Central memory CD8-positive, alpha-beta T cell (primary cell): ENCODE data around the gene SYVN1.

Source experiments
- ATAC-seq: fragments of 150-1000 bp; cut with Tn5 transposase; replicated peaks from 2 replicates; pipeline ENCODE4 v1.10.0; 2022; ENCODE audit warnings: mild to moderate bottlenecking, moderate FRiP score, moderate number of reproducible peaks; ENCODE audit not compliant: poor library complexity, severe bottlenecking; ENCODE audit errors: extremely low read depth
- DNase-seq, 2 donors: peaks; one replicate each; pipeline ENCODE4 v3.0.0; 2021; ENCODE audit warnings: low spot score in 2 of 2
- H3K27ac Mint-ChIP-seq: one replicate; pipeline ENCODE4 v1.8.0; 2022; ENCODE audit warnings: low read depth, mild to moderate bottlenecking, moderate library complexity, mixed read lengths
- H3K27me3 Mint-ChIP-seq: one replicate; pipeline ENCODE4 v1.8.0; 2022; ENCODE audit warnings: mixed read lengths
- H3K36me3 Mint-ChIP-seq: one replicate; pipeline ENCODE4 v1.8.0; 2022; ENCODE audit warnings: mild to moderate bottlenecking, moderate library complexity, mixed read lengths; ENCODE audit not compliant: insufficient read depth
- H3K4me1 Mint-ChIP-seq: one replicate; pipeline ENCODE4 v1.8.0; 2022; ENCODE audit warnings: mixed read lengths
- H3K4me3 Mint-ChIP-seq: one replicate; pipeline ENCODE4 v1.8.0; 2022; ENCODE audit warnings: mild to moderate bottlenecking, moderate library complexity, mixed read lengths
- H3K9me3 Mint-ChIP-seq: one replicate; pipeline ENCODE4 v1.8.0; 2022; ENCODE audit warnings: mixed read lengths

Gene SYVN1

GRCh38 chr11:65095974-65096806 lies 38.1 kb downstream of the SYVN1 start, which contains the start of gene VPS51:
Gene VPS51, plus strand, starts transcription at chr11:65096214. Its CDS starts 37 bp downstream, at chr11:65096251.
- ATAC-seq = peak; percentile 90

GRCh38 chr11:65095427-65095826 lies 38.9 kb downstream of the SYVN1 start:
- Mint-ChIP-seq H3K27me3 (no peaks in the 10 kb centered on the region), H3K4me1 (peaks cover 11% of the 10 kb centered on the region), H3K36me3 (peaks cover 2% of the 10 kb centered on the region), H3K4me3 (peak overlapping the region; percentile 81), H3K9me3 (no peaks in the 10 kb centered on the region), H3K27ac (peak overlapping the region; percentile 86)
- DNase-seq (no peak), ATAC-seq (no peak)

More at GRCh38 chr11:65095974-65096806, 38.1 kb downstream of the SYVN1 start, which contains the start of gene VPS51:
- H3K27ac Mint-ChIP-seq = peak within 1 kb of the TSS; percentile 86
- H3K27me3 Mint-ChIP-seq = no peaks in the 10 kb centered on the region
- H3K9me3 Mint-ChIP-seq = no peaks in the 10 kb centered on the region
- peaks cover 2% of the 10 kb centered on the region for H3K36me3 Mint-ChIP-seq
- peak within 1 kb of the TSS; percentile 81 for H3K4me3 Mint-ChIP-seq
- peaks cover 11% of the 10 kb centered on the region for H3K4me1 Mint-ChIP-seq
- peak; percentile 78 to 81 for DNase-seq

DNA sequence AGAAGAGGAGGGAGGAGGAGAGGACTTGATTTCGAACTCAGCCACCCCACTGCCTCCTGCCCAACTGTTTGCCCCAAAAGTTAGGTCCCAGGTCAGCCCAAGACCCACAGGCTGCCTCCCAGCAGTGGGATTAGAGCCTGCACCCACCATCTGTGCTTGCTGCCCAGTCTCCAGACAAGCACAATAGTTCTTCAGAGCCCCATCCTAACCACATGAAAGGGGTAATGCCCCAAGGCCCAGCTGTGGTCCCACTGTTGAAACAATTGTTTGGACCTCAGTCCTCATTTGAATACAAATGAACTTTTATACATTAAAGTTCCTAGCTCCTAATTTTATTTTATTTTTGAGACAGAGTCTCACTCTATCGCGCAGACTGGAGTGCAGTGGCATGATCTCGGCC lies 43.7 kb downstream of the SYVN1 start:
- Mint-ChIP-seq H3K4me3 (no peak overlapping the region), H3K27me3 (no peaks in the 10 kb centered on the region), H3K36me3 (peaks cover 6% of the 10 kb centered on the region), H3K4me1 (peaks cover 4% of the 10 kb centered on the region), H3K9me3 (no peaks in the 10 kb centered on the region), H3K27ac (no peak overlapping the region)
- no peak for ATAC-seq
- DNase-seq = no peak

- Mint-ChIP-seq H3K27ac (no peak overlapping the region), H3K36me3 (peaks cover 11% of the 10 kb centered on the region), H3K27me3 (no peaks in the 10 kb centered on the region)
Measured at GRCh38 chr11:65089621-65090020, 44.7 kb downstream of the SYVN1 start.

GRCh38 chr11:65087827-65088226 lies 46.5 kb downstream of the SYVN1 start:
- H3K36me3 Mint-ChIP-seq = peaks cover 25% of the 10 kb centered on the region
- H3K4me3 Mint-ChIP-seq = no peak overlapping the region
- H3K9me3 Mint-ChIP-seq = no peaks in the 10 kb centered on the region
- H3K4me1 Mint-ChIP-seq = peaks cover 29% of the 10 kb centered on the region
- no peaks in the 10 kb centered on the region for H3K27me3 Mint-ChIP-seq
- H3K27ac Mint-ChIP-seq = no peak overlapping the region
- ATAC-seq = no peak
- no peak for DNase-seq

More at GRCh38 chr11:65089621-65090020, 44.7 kb downstream of the SYVN1 start:
- ATAC-seq (no peak), DNase-seq (no peak)
- Mint-ChIP-seq H3K4me1 (peaks cover 12% of the 10 kb centered on the region), H3K9me3 (no peaks in the 10 kb centered on the region), H3K4me3 (no peak overlapping the region)

DNA sequence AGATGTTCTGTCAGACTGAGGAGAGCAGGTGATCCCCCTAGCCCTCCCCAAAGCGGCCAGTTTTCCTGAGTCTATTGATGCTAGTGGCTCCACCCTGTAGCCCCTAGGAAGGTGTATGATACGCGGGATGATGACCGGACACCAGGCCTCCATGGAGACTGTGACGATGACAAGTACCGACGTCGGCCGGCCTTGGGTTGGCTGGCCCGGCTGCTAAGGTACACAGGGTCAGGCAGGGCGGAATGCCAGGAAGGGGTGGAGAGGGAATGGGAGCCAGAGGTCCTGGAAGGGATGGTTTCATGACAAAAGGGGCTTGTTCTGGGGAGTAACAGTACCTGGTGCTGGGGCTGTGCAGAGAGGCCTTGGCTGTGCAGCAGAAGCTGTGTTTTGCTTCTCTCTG lies 47.1 kb downstream of the SYVN1 start:
- Mint-ChIP-seq H3K4me3 (no peak overlapping the region), H3K27ac (no peak overlapping the region), H3K4me1 (peaks cover 29% of the 10 kb centered on the region), H3K27me3 (no peaks in the 10 kb centered on the region), H3K9me3 (no peaks in the 10 kb centered on the region), H3K36me3 (peaks cover 25% of the 10 kb centered on the region)
- ATAC-seq = no peak
- DNase-seq = no peak

DNA sequence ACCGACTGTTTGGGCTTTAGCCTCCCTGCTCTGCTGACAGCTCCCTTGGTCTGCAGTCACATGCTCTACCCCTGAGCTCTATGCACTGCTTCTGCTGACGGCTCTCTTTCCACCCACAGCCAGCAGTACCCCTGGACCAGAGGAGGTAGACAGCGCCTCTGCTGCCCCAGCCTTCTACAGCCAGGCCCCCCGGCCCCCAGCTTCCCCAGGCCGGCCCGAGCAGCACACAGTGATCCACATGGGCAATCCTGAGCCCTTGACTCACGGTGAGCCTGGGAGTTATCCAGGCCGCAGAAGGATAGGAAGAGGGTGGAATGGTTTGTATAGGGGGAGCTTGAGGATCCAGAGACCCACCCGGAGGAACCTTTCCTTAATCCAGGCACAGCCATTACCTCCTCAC lies 47.5 kb downstream of the SYVN1 start:
- peaks cover 25% of the 10 kb centered on the region for H3K36me3 Mint-ChIP-seq
- DNase-seq (no peak), ATAC-seq (no peak)
- H3K9me3 Mint-ChIP-seq = no peaks in the 10 kb centered on the region
- H3K27ac Mint-ChIP-seq = no peak overlapping the region
- H3K4me1 Mint-ChIP-seq = peaks cover 29% of the 10 kb centered on the region
- no peak overlapping the region for H3K4me3 Mint-ChIP-seq
- no peaks in the 10 kb centered on the region for H3K27me3 Mint-ChIP-seq

DNA sequence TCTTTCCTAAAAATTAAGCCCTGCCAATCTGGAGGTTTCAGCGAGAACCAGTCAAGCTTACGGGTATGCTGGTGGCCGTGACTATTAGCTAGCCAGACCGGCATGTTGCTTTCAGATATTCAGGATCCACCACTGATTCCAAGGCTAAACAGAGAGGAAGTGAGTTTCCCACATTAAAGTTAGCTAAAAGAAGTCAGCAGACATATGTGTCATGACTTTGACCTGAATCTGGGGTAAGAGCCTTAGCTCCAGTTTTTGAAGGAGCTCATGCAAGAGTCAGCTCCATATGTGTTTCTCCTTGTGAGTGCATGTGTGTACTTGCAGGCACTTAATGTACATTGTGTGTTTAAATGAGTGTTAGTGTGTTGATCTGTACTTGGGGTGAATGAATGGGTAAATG lies 48.9 kb downstream of the SYVN1 start:
- H3K4me1 Mint-ChIP-seq = peaks cover 29% of the 10 kb centered on the region
- ATAC-seq = no peak
- H3K27me3 Mint-ChIP-seq = no peaks in the 10 kb centered on the region
- H3K36me3 Mint-ChIP-seq = peaks cover 27% of the 10 kb centered on the region
- peak overlapping the region; percentile 98 for H3K4me3 Mint-ChIP-seq
- no peaks in the 10 kb centered on the region for H3K9me3 Mint-ChIP-seq
- H3K27ac Mint-ChIP-seq = no peak overlapping the region
- DNase-seq = no peak

- Mint-ChIP-seq H3K27me3 (no peaks in the 10 kb centered on the region), H3K4me3 (peak overlapping the region; percentile 98), H3K27ac (peak overlapping the region; percentile 99), H3K36me3 (peaks cover 27% of the 10 kb centered on the region), H3K9me3 (no peaks in the 10 kb centered on the region), H3K4me1 (peaks cover 29% of the 10 kb centered on the region)
- ATAC-seq (no peak), DNase-seq (no peak)
Measured at GRCh38 chr11:65084598-65085375, 49.5 kb downstream of the SYVN1 start.

- Mint-ChIP-seq H3K4me1 (peaks cover 29% of the 10 kb centered on the region), H3K36me3 (peaks cover 27% of the 10 kb centered on the region), H3K27ac (peak within 1 kb of the TSS; percentile 99), H3K4me3 (peak within 1 kb of the TSS; percentile 98), H3K27me3 (no peaks in the 10 kb centered on the region), H3K9me3 (no peaks in the 10 kb centered on the region)
- ATAC-seq (peak; percentile 93), DNase-seq (peak; percentile 95 to 96)
Measured at GRCh38 chr11:65083834-65084597, 50.3 kb downstream of the SYVN1 start, which contains the start of the genes CDCA5 and ZFPL1. Gene CDCA5, minus strand, starts transcription at chr11:65084040. Its CDS starts 62 bp downstream, at chr11:65083978. Gene ZFPL1, plus strand, starts transcription at chr11:65084222. Its CDS starts 477 bp downstream, at chr11:65084699.

DNA sequence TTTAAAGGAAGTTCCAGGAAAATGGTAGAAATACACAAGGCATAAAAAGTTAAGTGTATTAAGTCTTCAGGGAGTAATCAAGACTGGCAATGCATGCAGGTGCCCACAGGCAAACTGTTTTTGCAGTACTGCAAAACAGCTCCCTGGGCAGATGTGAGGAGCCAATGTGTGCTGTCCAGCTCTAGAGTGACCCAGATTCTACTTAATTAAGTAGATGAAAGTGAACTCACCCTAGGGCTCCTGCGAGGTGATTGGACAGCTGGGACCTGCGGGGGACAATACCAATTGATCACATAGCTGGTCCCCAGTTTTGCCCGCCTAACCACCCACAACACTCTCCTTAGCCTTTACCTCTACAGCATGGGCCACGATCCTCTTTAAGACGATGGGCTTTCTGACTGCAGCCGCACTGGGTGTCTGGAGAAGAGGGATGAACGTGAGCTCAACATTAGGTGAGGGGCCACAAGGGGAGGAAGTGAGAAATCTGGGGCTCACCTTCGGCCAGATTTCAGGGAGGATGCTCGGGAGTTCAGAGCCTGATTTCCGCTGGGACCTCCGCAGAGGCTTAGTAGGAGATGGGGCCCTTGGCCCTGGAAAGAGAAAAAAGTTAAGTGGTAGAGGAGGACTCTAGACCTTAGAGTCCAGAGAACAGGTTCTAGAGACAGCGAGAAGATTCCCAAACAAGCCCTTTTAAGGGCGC lies 51.0 kb downstream of the SYVN1 start:
- Mint-ChIP-seq H3K27ac (peak overlapping the region; percentile 99), H3K27me3 (no peaks in the 10 kb centered on the region), H3K9me3 (no peaks in the 10 kb centered on the region), H3K36me3 (peaks cover 29% of the 10 kb centered on the region), H3K4me3 (peak overlapping the region; percentile 98), H3K4me1 (peaks cover 33% of the 10 kb centered on the region)
- ATAC-seq = no peak
- DNase-seq = no peak
